Transverse colon (tissue), 4 donors: Measurements from ENCODE around the gene MRPS18A. TPM values are rescaled to one million over a fixed set of nuclear protein-coding genes. Genes with fewer than 3 reads are reported as not detected.

ENCODE experiments used
- DNase-seq: peaks from one replicate; pipeline ENCODE4 v3.0.0-alpha.2; 2019
- H3K27ac ChIP-seq, 4 donors: fragments of 200-600 bp; sonication (generic); 2 replicates each; pipeline ENCODE4 v1.5.1; 2016 to 2018; ENCODE audit warnings: inconsistent platforms in 4 of 4
- H3K27me3 ChIP-seq: fragments of 200-600 bp; sonication (generic); 2 replicates; pipeline ENCODE4 v1.5.1; 2017; ENCODE audit warnings: inconsistent platforms
- H3K36me3 ChIP-seq, 4 donors: fragments of 200-600 bp; sonication (generic); 2 replicates each; pipeline ENCODE4 v1.5.1; 2017 to 2019; ENCODE audit warnings: inconsistent platforms in 4 of 4
- H3K4me1 ChIP-seq, 4 donors: fragments of 200-600 bp; sonication (generic); 2 replicates each; pipeline ENCODE4 v1.5.1; 2017 to 2020; ENCODE audit warnings: inconsistent platforms in 4 of 4
- H3K4me3 ChIP-seq, 4 donors: fragments of 200-600 bp; sonication (generic); 1 replicate in 1 of 4; 2 replicates in 3 of 4; pipeline versions ENCODE4 v1.5.1 to v1.6.1; 2017 to 2019; ENCODE audit warnings: inconsistent platforms in 4 of 4
- H3K9me3 ChIP-seq, 2 donors: fragments of 200-600 bp; sonication (generic); 2 replicates each; pipeline ENCODE4 v1.5.1; 2017 to 2019; ENCODE audit warnings: inconsistent platforms in 2 of 2
- CTCF ChIP-seq, 5 experiments: fragments of 200-600 bp in 3 of 5; fragments of 450-650 bp in 2 of 5; sonication (generic) in 3 of 5; IDR thresholded peaks; 1 replicate in 2 of 5; 2 replicates in 3 of 5; pipeline ENCODE4 v1.5.1; 2016 to 2017; ENCODE audit warnings: antibody characterized with exemption in 5 of 5, inconsistent platforms in 3 of 5, mild to moderate bottlenecking in 2 of 5, moderate library complexity in 1 of 5
- EP300 ChIP-seq: sonication (generic); formaldehyde crosslinking; IDR thresholded peaks from one replicate; pipeline ENCODE4 v1.6.1; 2017; ENCODE audit warnings: antibody characterized with exemption, low read depth
- POLR2A ChIP-seq: fragments of 450-650 bp; IDR thresholded peaks from one replicate; pipeline ENCODE4 v1.6.1; 2016; ENCODE audit warnings: antibody characterized with exemption, mild to moderate bottlenecking, moderate library complexity
- POLR2AphosphoS5 ChIP-seq, 3 donors: sonication (generic); formaldehyde crosslinking; IDR thresholded peaks; one replicate each; pipeline ENCODE4 v1.6.1; 2016; ENCODE audit warnings: antibody characterized with exemption in 3 of 3
- WGBS, 2 donors: methylation state at CpG; one replicate each; pipeline ENCODE4 v1.1.5; 2018; ENCODE audit warnings: low coverage in 1 of 2; 5-methylcytosine and 5-hydroxymethylcytosine counted together
- in situ Hi-C, 4 donors: fragments of 200-750 bp; cut with MboI; loops; one replicate each; pipeline versions ENCODE4 v1.15.0 to v1.15.1; 2017; ENCODE audit warnings: low sequenced_read_pairs in 3 of 4, low pct_ligation_motif_present in 1 of 4, low pct_unique_long_range_greater_than_20kb in 1 of 4
- intact Hi-C: fragments of 100-400 bp; cut with DNase I; formaldehyde crosslinking; loops from one replicate; pipeline ENCODE4 v1.15.1; 2023; ENCODE audit warnings: low total_unique reads
- total RNA-seq, 4 donors: library from RNA; depleted of rRNA; stranded (reverse); fragments of >200 nt; gene quantifications; one replicate each; pipeline ENCODE4 v1.1.0, GENCODE V29; 2016

Gene MRPS18A
- total RNA-seq, 4 donors from 2014 or later, result 25.4 to 48.6 (median 40.3) TPM

- in situ Hi-C loops, result loop anchor here in 3 of 4 donors (25.0 kb wide), 2 partner anchors 92 to 417 kb away; partner anchors contain the start of gene VEGFA (in 2 of the 3)
Measured at GRCh38 chr6:43670623-43670986, 17.0 kb downstream of the MRPS18A start.

GRCh38 chr6:43669922-43670622 lies 17.5 kb downstream of the MRPS18A start:
- DNase-seq, result no peak
- no peak for TF ChIP-seq CTCF (IDR thresholded peaks at IDR 0.05)
- no peak for TF ChIP-seq EP300
- TF ChIP-seq POLR2A, result no peak
- TF ChIP-seq POLR2AphosphoS5 (IDR thresholded peaks at IDR 0.05), result no peak
- peaks cover 0 to 18% (median 12%) of the 10 kb centered on the region in 4 donors for H3K36me3 ChIP-seq
- peaks cover 12 to 56% (median 37%) of the 10 kb centered on the region in 4 donors for H3K4me1 ChIP-seq
- no peaks in the 10 kb centered on the region for H3K9me3 ChIP-seq
- in situ Hi-C loops (loop anchor here (10.0 to 25.0 kb wide), 4 partner anchors 92 to 417 kb away; partner anchors contain the start of gene VEGFA (in 2 of the 4)), intact Hi-C loops (loop anchor here (5.0 kb wide), 2 partner anchors 87 to 407 kb away; no protein-coding TSS in a partner anchor)
- peak overlapping the region; percentile 36 to 55 (median 40) for H3K27ac ChIP-seq
- H3K27me3 ChIP-seq, result no peaks in the 10 kb centered on the region
- 64 to 65% methylated on average over 2 to 6 of the region's 6 CpGs for WGBS, 2 donors
- no peak overlapping the region for H3K4me3 ChIP-seq

More at GRCh38 chr6:43670623-43670986, 17.0 kb downstream of the MRPS18A start:
- Histone ChIP-seq H3K4me3 (no peak overlapping the region), H3K36me3 (peaks cover 0 to 23% (median 14%) of the 10 kb centered on the region in 4 donors), H3K9me3 (no peaks in the 10 kb centered on the region), H3K4me1 (peaks cover 12 to 56% (median 37%) of the 10 kb centered on the region in 4 donors), H3K27ac (no peak overlapping the region), H3K27me3 (no peaks in the 10 kb centered on the region)
- 95% methylated on average over 6 of the region's 6 CpGs; no CpG with 5 or more reads in 1 of the 2 donors for WGBS, 2 donors
- no peak for TF ChIP-seq EP300
- DNase-seq, result no peak
- intact Hi-C loops, result no loop called here

- H3K36me3 ChIP-seq, result peaks cover 0 to 10% (median 6%) of the 10 kb centered on the region in 4 donors
- in situ Hi-C loops, result loop anchor here (10.0 to 25.0 kb wide), 4 partner anchors 93 to 418 kb away; partner anchors contain the start of gene VEGFA (in 2 of the 4)
- no peak overlapping the region for H3K4me3 ChIP-seq
- TF ChIP-seq EP300 (no peak), CTCF (IDR thresholded peaks at IDR 0.05) (no peak), POLR2A (no peak), POLR2AphosphoS5 (IDR thresholded peaks at IDR 0.05) (no peak)
- H3K27ac ChIP-seq, result peak overlapping the region; percentile 36 to 55 (median 40)
- intact Hi-C loops, result loop anchor here (5.0 kb wide), 2 partner anchors 88 to 408 kb away; no protein-coding TSS in a partner anchor
- no peak for DNase-seq
- H3K4me1 ChIP-seq, result peaks cover 12 to 56% (median 37%) of the 10 kb centered on the region in 4 donors
- no peaks in the 10 kb centered on the region for H3K9me3 ChIP-seq
- 61% methylated on average over 14 of the region's 15 CpGs; no CpG with 5 or more reads in 1 of the 2 donors for WGBS, 2 donors
- no peaks in the 10 kb centered on the region for H3K27me3 ChIP-seq
Measured at GRCh38 chr6:43669050-43669921, 18.3 kb downstream of the MRPS18A start.

DNA sequence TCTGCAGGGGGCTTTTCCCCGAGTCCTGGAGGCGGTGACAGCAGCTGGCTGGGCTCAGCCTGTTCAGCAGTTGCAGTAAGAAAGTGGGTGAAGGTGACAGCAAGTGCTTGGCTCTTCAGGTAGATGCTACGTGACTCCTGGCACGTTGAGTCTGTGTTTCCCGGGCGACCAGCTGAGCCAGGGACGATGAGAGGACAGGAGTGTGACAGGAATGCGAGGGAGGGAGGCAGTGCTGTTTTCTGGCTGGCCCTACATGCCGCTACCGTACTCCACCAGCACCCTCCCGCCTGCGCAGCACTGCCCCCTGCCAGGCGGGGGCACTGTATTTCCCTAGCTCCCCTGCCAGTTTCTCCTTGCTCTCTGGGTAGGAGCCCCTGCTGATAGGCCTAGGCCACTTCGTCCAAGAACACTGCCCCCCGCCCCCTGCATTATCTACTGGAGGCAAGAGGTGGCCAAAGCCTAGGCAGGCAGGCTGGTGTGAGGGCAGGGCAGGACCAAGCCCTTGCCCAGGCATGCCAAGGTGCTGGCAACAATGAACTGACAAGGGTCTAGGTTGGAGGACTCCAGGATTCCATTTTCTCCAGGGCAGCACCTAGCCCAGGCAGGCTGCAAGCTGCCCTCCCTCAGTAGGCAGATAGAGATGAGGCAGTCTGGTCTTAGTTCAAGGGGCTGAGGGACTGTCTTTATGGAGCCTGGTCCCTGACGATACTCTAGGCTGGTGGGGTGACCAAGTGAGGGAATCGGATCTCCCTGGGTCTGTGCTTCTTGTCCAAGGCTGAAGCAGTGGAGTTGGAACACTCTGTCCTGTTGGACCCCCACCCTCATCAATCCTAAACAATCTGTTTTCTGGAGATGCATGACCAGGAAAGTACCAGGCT lies 19.2 kb downstream of the MRPS18A start:
- 25% methylated on average over 17 of the region's 17 CpGs; no CpG with 5 or more reads in 1 of the 2 donors for WGBS, 2 donors
- in situ Hi-C loops, result loop anchor here (10.0 to 25.0 kb wide), 4 partner anchors 94 to 419 kb away; partner anchors contain the start of gene VEGFA (in 2 of the 4)
- intact Hi-C loops, result loop anchor here (5.0 kb wide), 2 partner anchors 89 to 409 kb away; no protein-coding TSS in a partner anchor

More for the DNA sequence above, 19.2 kb downstream of the MRPS18A start:
- Histone ChIP-seq H3K9me3 (no peaks in the 10 kb centered on the region), H3K4me3 (no peak overlapping the region), H3K27ac (peak overlapping the region in 3 of 4 donors; percentile 39 to 55 (median 40)), H3K27me3 (no peaks in the 10 kb centered on the region), H3K4me1 (peaks cover 12 to 53% (median 37%) of the 10 kb centered on the region in 4 donors), H3K36me3 (peaks cover 0 to 4% (median 2%) of the 10 kb centered on the region in 4 donors)
- TF ChIP-seq POLR2AphosphoS5 (IDR thresholded peaks at IDR 0.05) (peak in 1 of 3 donors; percentile 37), CTCF (IDR thresholded peaks at IDR 0.05) (peak; percentile 42 to 71 (median 53)), POLR2A (peak; percentile 43), EP300 (no peak)
- peak; percentile 70 for DNase-seq
